Measurements from ENCODE around the gene PDK4. TPM values are rescaled to one million over a fixed set of nuclear protein-coding genes. Genes with fewer than 3 reads are reported as not detected.

The PDK4 gene
- total and polyA plus RNA-seq, 8 donors: 53.5 to 697 (median 111) TPM

- H3K36me3 ChIP-seq: peaks cover 21 to 85% (median 72%) of the 10 kb centered on the region in 4 donors
- TF ChIP-seq EP300 (IDR thresholded peaks at IDR 0.05) (no peak), POLR2A (IDR thresholded peaks at IDR 0.05) (no peak), POLR2AphosphoS5 (IDR thresholded peaks at IDR 0.05) (peak in 2 of 3 donors; percentile 27 to 69), CTCF (IDR thresholded peaks at IDR 0.05) (no peak)
- peaks cover 27 to 58% (median 44%) of the 10 kb centered on the region in 4 donors for H3K4me1 ChIP-seq
- no peak for DNase-seq
- H3K27ac ChIP-seq: peak overlapping the region in 4 of 5 donors; percentile 97 to 98 (median 98)
- H3K27me3 ChIP-seq: peaks cover 0 to 7% (median 0%) of the 10 kb centered on the region in 3 donors
- H3K4me3 ChIP-seq: peak overlapping the region; percentile 71 to 83 (median 80)
- 85 to 96% (median 90%) methylated on average over 5 of the region's 5 CpGs for WGBS, 5 donors
- intact Hi-C loops (cut with DNase I; ENCODE audit: low total_unique reads): no loop called here
- H3K9me3 ChIP-seq: no peaks in the 10 kb centered on the region
Measured at GRCh38 chr7:95592570-95592969, 3.7 kb downstream of the PDK4 start.

GRCh38 chr7:95590387-95591248 lies 5.7 kb downstream of the PDK4 start:
- Histone ChIP-seq H3K9me3 (no peaks in the 10 kb centered on the region), H3K27me3 (no peaks in the 10 kb centered on the region), H3K4me3 (peak overlapping the region; percentile 71 to 83 (median 80)), H3K4me1 (peaks cover 26 to 66% (median 51%) of the 10 kb centered on the region in 4 donors), H3K27ac (peak overlapping the region; percentile 36 to 98 (median 78)), H3K36me3 (peaks cover 35 to 100% (median 91%) of the 10 kb centered on the region in 4 donors)
- 30 to 42% (median 34%) methylated on average over 5 of the region's 5 CpGs for WGBS, 5 donors
- peak; percentile 57 to 78 (median 64) for TF ChIP-seq POLR2AphosphoS5 (IDR thresholded peaks at IDR 0.05)
- TF ChIP-seq CTCF (IDR thresholded peaks at IDR 0.05): no peak
- no peak for TF ChIP-seq EP300 (IDR thresholded peaks at IDR 0.05)
- TF ChIP-seq POLR2A (IDR thresholded peaks at IDR 0.05): no peak
- DNase-seq: peak in 1 of 2 donors; percentile 9
- intact Hi-C loops (cut with DNase I; ENCODE audit: low total_unique reads): no loop called here

- peak overlapping the region in 4 of 5 donors; percentile 36 to 98 (median 80) for H3K27ac ChIP-seq
- 95 to 100% (median 96%) methylated on average over 1 of the region's 1 CpG for WGBS, 5 donors
- H3K9me3 ChIP-seq: no peaks in the 10 kb centered on the region
- intact Hi-C loops (cut with DNase I; ENCODE audit: low total_unique reads): no loop called here
- no peak for DNase-seq
- no peaks in the 10 kb centered on the region for H3K27me3 ChIP-seq
- peaks cover 38 to 100% (median 98%) of the 10 kb centered on the region in 4 donors for H3K36me3 ChIP-seq
- peak overlapping the region in 3 of 4 donors; percentile 71 to 83 (median 79) for H3K4me3 ChIP-seq
- peaks cover 23 to 70% (median 53%) of the 10 kb centered on the region in 4 donors for H3K4me1 ChIP-seq
- TF ChIP-seq CTCF (IDR thresholded peaks at IDR 0.05) (no peak), POLR2AphosphoS5 (IDR thresholded peaks at IDR 0.05) (peak in 2 of 3 donors; percentile 52 to 54)
Measured at GRCh38 chr7:95589766-95590165, 6.5 kb downstream of the PDK4 start.

- H3K4me1 ChIP-seq: peaks cover 22 to 70% (median 53%) of the 10 kb centered on the region in 4 donors
- peak overlapping the region in 3 of 4 donors; percentile 71 to 83 (median 79) for H3K4me3 ChIP-seq
- TF ChIP-seq POLR2AphosphoS5 (IDR thresholded peaks at IDR 0.05) (peak in 2 of 3 donors; percentile 53 to 73), POLR2A (IDR thresholded peaks at IDR 0.05) (no peak)
- intact Hi-C loops (cut with DNase I; ENCODE audit: low total_unique reads): no loop called here
- no peaks in the 10 kb centered on the region for H3K9me3 ChIP-seq
- peak overlapping the region in 4 of 5 donors; percentile 36 to 98 (median 80) for H3K27ac ChIP-seq
- no peak for DNase-seq
- H3K27me3 ChIP-seq: no peaks in the 10 kb centered on the region
- H3K36me3 ChIP-seq: peaks cover 45 to 100% (median 98%) of the 10 kb centered on the region in 4 donors
Measured at GRCh38 chr7:95589031-95589430, 7.3 kb downstream of the PDK4 start.

All from stomach (tissue), 9 donors.